GM04504 (cell line): Measurements from ENCODE around the gene EIF5A.

Source experiments
- DNase-seq: peaks from one replicate; pipeline ENCODE4 v3.0.0-alpha.2; 2012; ENCODE audit warnings: low read depth

EIF5A gene

DNA sequence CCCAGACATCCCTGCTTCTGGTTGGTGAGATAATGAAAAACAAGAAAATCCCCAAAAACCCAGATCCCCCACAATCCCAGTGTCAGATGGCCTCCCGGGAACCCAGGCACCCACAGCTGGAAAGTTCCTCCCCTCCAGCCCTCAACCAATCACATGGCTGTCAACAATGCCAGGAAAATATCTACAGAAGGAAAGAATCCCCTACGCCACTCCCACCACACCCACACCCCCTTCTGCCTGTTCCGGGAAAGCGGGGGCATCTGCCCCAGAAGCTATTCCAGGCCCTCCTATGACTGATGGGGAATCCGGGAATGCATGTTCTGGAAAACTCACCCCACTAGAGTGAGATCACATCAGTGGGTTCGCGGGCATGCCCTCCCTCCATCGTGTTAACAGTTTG is 49.3 kb downstream of the EIF5A start:
- DNase-seq = no peak

DNA sequence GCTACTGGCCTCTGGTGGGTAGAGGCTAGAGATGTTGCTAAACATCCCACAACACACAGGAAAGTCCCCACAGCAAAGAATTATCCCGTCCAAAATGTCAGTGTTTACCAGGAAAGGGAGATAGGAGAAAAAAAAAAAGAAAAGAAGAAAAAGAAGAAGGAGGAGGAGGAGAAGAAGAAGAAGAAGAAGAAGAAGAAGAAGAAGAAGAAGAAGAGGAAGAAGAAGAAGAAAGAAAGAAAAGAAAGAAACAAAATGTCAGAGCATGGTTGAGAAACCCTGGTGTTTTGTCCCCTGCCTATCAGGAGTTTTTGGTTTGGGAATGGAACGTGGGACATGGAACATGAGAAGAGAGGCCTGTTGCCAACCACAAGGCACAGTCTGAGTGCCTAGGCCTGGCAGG is 50.0 kb downstream of the EIF5A start:
- DNase-seq = no peak

DNA sequence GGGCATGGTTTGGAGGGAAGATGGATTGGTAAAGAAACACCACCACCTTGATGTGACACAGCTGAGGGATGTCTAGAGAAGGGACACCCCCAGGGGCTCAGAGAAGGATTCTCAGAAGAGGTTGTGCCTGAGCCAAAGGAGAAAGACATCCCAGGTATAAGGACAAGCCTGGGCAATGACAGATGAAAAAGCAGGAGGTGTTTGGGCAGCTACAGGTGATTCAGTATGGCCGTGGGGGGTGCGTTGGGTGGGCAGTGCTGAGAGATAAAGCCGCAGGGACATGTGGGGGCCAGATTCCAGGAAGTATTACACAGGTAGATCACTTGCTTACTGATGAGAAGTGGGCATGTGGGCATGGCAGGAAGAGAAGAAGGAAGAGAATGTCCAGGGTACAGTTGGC is 54.5 kb downstream of the EIF5A start:
- DNase-seq = no peak
